ENCODE measurements around the gene DDR2.

The DDR2 gene

GRCh38 chr1:162756523-162756922, 124.3 kb downstream of the DDR2 start:
- H3K4me3 ChIP-seq (ENCODE audit: control insufficient read depth in 1 of 7, extremely low read depth in 1 of 7, insufficient read depth in 4 of 7, low read depth in 2 of 7, low read length in 6 of 7): no peak overlapping the region
- no peak overlapping the region for H3K27ac ChIP-seq (ENCODE audit: insufficient read depth in 1 of 2, low read depth in 1 of 2, low read length in 2 of 2, poor library complexity in 1 of 2, severe bottlenecking in 2 of 2)
- CTCF ChIA-PET: no interaction called here
- DNase-seq: no peak
- POLR2A ChIA-PET: no interaction called here
- 72% methylated on average over 2 of the region's 5 CpGs for WGBS (ENCODE audit: insufficient coverage)
- no peaks in the 10 kb centered on the region for H3K9me3 ChIP-seq (ENCODE audit: control extremely low read depth in 1 of 5, control insufficient read depth in 4 of 5, insufficient read depth in 2 of 5, low read depth in 1 of 5, low read length in 4 of 5)
- H3K27me3 ChIP-seq (replicated peaks in 2 of 5; ENCODE audit: control insufficient read depth in 4 of 5, insufficient read depth in 5 of 5, low read length in 4 of 5): no peaks in the 10 kb centered on the region
- H3K36me3 ChIP-seq (ENCODE audit: control insufficient read depth in 4 of 4, insufficient read depth in 4 of 4, low read length in 3 of 4): no peaks in the 10 kb centered on the region
- peaks cover 0 to 10% (median under 1%) of the 10 kb centered on the region in 4 experiments for H3K4me1 ChIP-seq (ENCODE audit: control extremely low read depth in 1 of 4, control insufficient read depth in 4 of 4, insufficient read depth in 4 of 4, low read length in 3 of 4)

- no peaks in the 10 kb centered on the region for H3K9me3 ChIP-seq (ENCODE audit: control extremely low read depth in 1 of 5, control insufficient read depth in 4 of 5, insufficient read depth in 2 of 5, low read depth in 1 of 5, low read length in 4 of 5)
- H3K4me3 ChIP-seq (ENCODE audit: control insufficient read depth in 1 of 7, extremely low read depth in 1 of 7, insufficient read depth in 4 of 7, low read depth in 2 of 7, low read length in 6 of 7): no peak overlapping the region
- no peaks in the 10 kb centered on the region for H3K27me3 ChIP-seq (replicated peaks in 2 of 5; ENCODE audit: control insufficient read depth in 4 of 5, insufficient read depth in 5 of 5, low read length in 4 of 5)
- ChIA-PET CTCF (no interaction called here), POLR2A (no interaction called here)
- no peak for DNase-seq
- no peak overlapping the region for H3K27ac ChIP-seq (ENCODE audit: insufficient read depth in 1 of 2, low read depth in 1 of 2, low read length in 2 of 2, poor library complexity in 1 of 2, severe bottlenecking in 2 of 2)
- H3K36me3 ChIP-seq (ENCODE audit: control insufficient read depth in 4 of 4, insufficient read depth in 4 of 4, low read length in 3 of 4): no peaks in the 10 kb centered on the region
- peaks cover 0 to 10% (median under 1%) of the 10 kb centered on the region in 4 experiments for H3K4me1 ChIP-seq (ENCODE audit: control extremely low read depth in 1 of 4, control insufficient read depth in 4 of 4, insufficient read depth in 4 of 4, low read length in 3 of 4)
- WGBS (ENCODE audit: insufficient coverage): 92% methylated on average over 1 of the region's 1 CpG
Measured at GRCh38 chr1:162757476-162757875, 125.2 kb downstream of the DDR2 start.

- H3K4me1 ChIP-seq (ENCODE audit: control extremely low read depth in 1 of 4, control insufficient read depth in 4 of 4, insufficient read depth in 4 of 4, low read length in 3 of 4): no peaks in the 10 kb centered on the region
- WGBS (ENCODE audit: insufficient coverage): no CpG with 5 or more reads among the region's 1 CpG
- H3K9me3 ChIP-seq (ENCODE audit: control extremely low read depth in 1 of 5, control insufficient read depth in 4 of 5, insufficient read depth in 2 of 5, low read depth in 1 of 5, low read length in 4 of 5): no peaks in the 10 kb centered on the region
- no peaks in the 10 kb centered on the region for H3K36me3 ChIP-seq (ENCODE audit: control insufficient read depth in 4 of 4, insufficient read depth in 4 of 4, low read length in 3 of 4)
- H3K27me3 ChIP-seq (replicated peaks in 2 of 5; ENCODE audit: control insufficient read depth in 4 of 5, insufficient read depth in 5 of 5, low read length in 4 of 5): no peaks in the 10 kb centered on the region
- POLR2A ChIA-PET: no interaction called here
- DNase-seq: no peak
- no peak overlapping the region for H3K4me3 ChIP-seq (ENCODE audit: control insufficient read depth in 1 of 7, extremely low read depth in 1 of 7, insufficient read depth in 4 of 7, low read depth in 2 of 7, low read length in 6 of 7)
- no peak overlapping the region for H3K27ac ChIP-seq (ENCODE audit: insufficient read depth in 1 of 2, low read depth in 1 of 2, low read length in 2 of 2, poor library complexity in 1 of 2, severe bottlenecking in 2 of 2)
- CTCF ChIA-PET: no interaction called here
Measured at GRCh38 chr1:162765788-162766187, 133.5 kb downstream of the DDR2 start.

GRCh38 chr1:162772571-162773154, 140.4 kb downstream of the DDR2 start:
- Histone ChIP-seq H3K27me3 (replicated peaks in 2 of 5; ENCODE audit: control insufficient read depth in 4 of 5, insufficient read depth in 5 of 5, low read length in 4 of 5) (peaks cover 0 to 5% (median 0%) of the 10 kb centered on the region in 5 experiments), H3K4me1 (ENCODE audit: control extremely low read depth in 1 of 4, control insufficient read depth in 4 of 4, insufficient read depth in 4 of 4, low read length in 3 of 4) (no peaks in the 10 kb centered on the region), H3K4me3 (ENCODE audit: control insufficient read depth in 1 of 7, extremely low read depth in 1 of 7, insufficient read depth in 4 of 7, low read depth in 2 of 7, low read length in 6 of 7) (no peak overlapping the region), H3K9me3 (ENCODE audit: control extremely low read depth in 1 of 5, control insufficient read depth in 4 of 5, insufficient read depth in 2 of 5, low read depth in 1 of 5, low read length in 4 of 5) (no peaks in the 10 kb centered on the region), H3K36me3 (ENCODE audit: control insufficient read depth in 4 of 4, insufficient read depth in 4 of 4, low read length in 3 of 4) (no peaks in the 10 kb centered on the region), H3K27ac (ENCODE audit: insufficient read depth in 1 of 2, low read depth in 1 of 2, low read length in 2 of 2, poor library complexity in 1 of 2, severe bottlenecking in 2 of 2) (no peak overlapping the region)
- no CpG with 5 or more reads among the region's 4 CpGs for WGBS (ENCODE audit: insufficient coverage)
- DNase-seq: no peak
- CTCF ChIA-PET: no interaction called here
- POLR2A ChIA-PET: no interaction called here

- H3K4me3 ChIP-seq (ENCODE audit: control insufficient read depth in 1 of 7, extremely low read depth in 1 of 7, insufficient read depth in 4 of 7, low read depth in 2 of 7, low read length in 6 of 7): no peak overlapping the region
- H3K27me3 ChIP-seq (replicated peaks in 2 of 5; ENCODE audit: control insufficient read depth in 4 of 5, insufficient read depth in 5 of 5, low read length in 4 of 5): peaks cover 0 to 5% (median 0%) of the 10 kb centered on the region in 5 experiments
- no peak for DNase-seq
- H3K36me3 ChIP-seq (ENCODE audit: control insufficient read depth in 4 of 4, insufficient read depth in 4 of 4, low read length in 3 of 4): no peaks in the 10 kb centered on the region
- POLR2A ChIA-PET: no interaction called here
- H3K4me1 ChIP-seq (ENCODE audit: control extremely low read depth in 1 of 4, control insufficient read depth in 4 of 4, insufficient read depth in 4 of 4, low read length in 3 of 4): no peaks in the 10 kb centered on the region
- CTCF ChIA-PET: no interaction called here
- H3K27ac ChIP-seq (ENCODE audit: insufficient read depth in 1 of 2, low read depth in 1 of 2, low read length in 2 of 2, poor library complexity in 1 of 2, severe bottlenecking in 2 of 2): no peak overlapping the region
- no peaks in the 10 kb centered on the region for H3K9me3 ChIP-seq (ENCODE audit: control extremely low read depth in 1 of 5, control insufficient read depth in 4 of 5, insufficient read depth in 2 of 5, low read depth in 1 of 5, low read length in 4 of 5)
Measured at GRCh38 chr1:162774007-162774406, 141.7 kb downstream of the DDR2 start.

GRCh38 chr1:162779043-162779442, 146.8 kb downstream of the DDR2 start:
- no peak overlapping the region for H3K27ac ChIP-seq (ENCODE audit: insufficient read depth in 1 of 2, low read depth in 1 of 2, low read length in 2 of 2, poor library complexity in 1 of 2, severe bottlenecking in 2 of 2)
- no peaks in the 10 kb centered on the region for H3K4me1 ChIP-seq (ENCODE audit: control extremely low read depth in 1 of 4, control insufficient read depth in 4 of 4, insufficient read depth in 4 of 4, low read length in 3 of 4)
- peaks cover 0 to 5% (median 0%) of the 10 kb centered on the region in 5 experiments for H3K27me3 ChIP-seq (replicated peaks in 2 of 5; ENCODE audit: control insufficient read depth in 4 of 5, insufficient read depth in 5 of 5, low read length in 4 of 5)
- CTCF ChIA-PET: no interaction called here
- no peak overlapping the region for H3K4me3 ChIP-seq (ENCODE audit: control insufficient read depth in 1 of 7, extremely low read depth in 1 of 7, insufficient read depth in 4 of 7, low read depth in 2 of 7, low read length in 6 of 7)
- peaks cover 0 to 2% (median 0%) of the 10 kb centered on the region in 5 experiments for H3K9me3 ChIP-seq (ENCODE audit: control extremely low read depth in 1 of 5, control insufficient read depth in 4 of 5, insufficient read depth in 2 of 5, low read depth in 1 of 5, low read length in 4 of 5)
- H3K36me3 ChIP-seq (ENCODE audit: control insufficient read depth in 4 of 4, insufficient read depth in 4 of 4, low read length in 3 of 4): no peaks in the 10 kb centered on the region
- POLR2A ChIA-PET: no interaction called here
- 100% methylated on average over 1 of the region's 1 CpG for WGBS (ENCODE audit: insufficient coverage)
- DNase-seq: no peak

GRCh38 chr1:162782671-162783070, 150.4 kb downstream of the DDR2 start:
- Histone ChIP-seq H3K27ac (ENCODE audit: insufficient read depth in 1 of 2, low read depth in 1 of 2, low read length in 2 of 2, poor library complexity in 1 of 2, severe bottlenecking in 2 of 2) (no peak overlapping the region), H3K36me3 (ENCODE audit: control insufficient read depth in 4 of 4, insufficient read depth in 4 of 4, low read length in 3 of 4) (no peaks in the 10 kb centered on the region), H3K27me3 (replicated peaks in 2 of 5; ENCODE audit: control insufficient read depth in 4 of 5, insufficient read depth in 5 of 5, low read length in 4 of 5) (peaks cover 0 to 2% (median 0%) of the 10 kb centered on the region in 5 experiments), H3K4me1 (ENCODE audit: control extremely low read depth in 1 of 4, control insufficient read depth in 4 of 4, insufficient read depth in 4 of 4, low read length in 3 of 4) (no peaks in the 10 kb centered on the region), H3K9me3 (ENCODE audit: control extremely low read depth in 1 of 5, control insufficient read depth in 4 of 5, insufficient read depth in 2 of 5, low read depth in 1 of 5, low read length in 4 of 5) (peaks cover 0 to 2% (median 0%) of the 10 kb centered on the region in 5 experiments), H3K4me3 (ENCODE audit: control insufficient read depth in 1 of 7, extremely low read depth in 1 of 7, insufficient read depth in 4 of 7, low read depth in 2 of 7, low read length in 6 of 7) (no peak overlapping the region)
- POLR2A ChIA-PET: no interaction called here
- no peak for DNase-seq
- CTCF ChIA-PET: no interaction called here

Data from common myeloid progenitor, CD34-positive (primary cell).